DOHH2 (cell line): ENCODE data around the gene TMEM139.

Experiments used
- H3F3A ChIP-seq: fragments of 200-600 bp; sonication (generic), shearing (Covaris generic); 2 replicates; pipeline ENCODE4 v1.6.0; 2016; ENCODE audit warnings: antibody characterized with exemption, mild to moderate bottlenecking; ENCODE audit not compliant: control insufficient read depth, insufficient read depth
- H3K27ac ChIP-seq: fragments of 200-600 bp; sonication (generic); 2 replicates; pipeline ENCODE4 v1.5.1; 2014; ENCODE audit warnings: low read depth, mild to moderate bottlenecking, low read length, moderate library complexity
- H3K27me3 ChIP-seq: fragments of 200-600 bp; sonication (generic); 2 replicates; pipeline ENCODE4 v1.6.1; 2014; ENCODE audit warnings: mild to moderate bottlenecking, low read length, mixed read lengths; ENCODE audit not compliant: control insufficient read depth
- H3K36me3 ChIP-seq: fragments of 200-600 bp; sonication (generic); 2 replicates; pipeline ENCODE4 v1.6.1; 2014; ENCODE audit warnings: mild to moderate bottlenecking, low read length, moderate library complexity, mixed read lengths; ENCODE audit not compliant: control insufficient read depth
- H3K4me1 ChIP-seq: fragments of 200-600 bp; sonication (generic); 2 replicates; pipeline ENCODE4 v1.6.1; 2014; ENCODE audit warnings: mild to moderate bottlenecking, low read length, mixed read lengths; ENCODE audit not compliant: control insufficient read depth
- H3K4me2 ChIP-seq: fragments of 200-600 bp; sonication (generic); 2 replicates; pipeline ENCODE4 v1.6.0; 2014; ENCODE audit warnings: mild to moderate bottlenecking, low read length, moderate library complexity
- H3K4me3 ChIP-seq: fragments of 200-600 bp; sonication (generic); 2 replicates; pipeline ENCODE4 v1.5.1; 2014; ENCODE audit warnings: mild to moderate bottlenecking, low read length, mixed read lengths
- H3K79me2 ChIP-seq: fragments of 200-600 bp; sonication (generic); 2 replicates; pipeline ENCODE4 v1.6.1; 2014; ENCODE audit warnings: mild to moderate bottlenecking, low read length, mixed read lengths; ENCODE audit not compliant: control insufficient read depth
- H3K9me2 ChIP-seq: fragments of 200-600 bp; sonication (generic); replicated peaks from 2 replicates; pipeline ENCODE4 v1.6.1; 2014; ENCODE audit warnings: mild to moderate bottlenecking, low read length, mixed read lengths; ENCODE audit not compliant: control insufficient read depth
- H3K9me3 ChIP-seq: fragments of 200-600 bp; sonication (generic); 2 replicates; pipeline ENCODE4 v1.6.1; 2014; ENCODE audit warnings: antibody characterized with exemption, low read length, mixed read lengths; ENCODE audit not compliant: control insufficient read depth, insufficient read depth
- H4K20me1 ChIP-seq: fragments of 200-600 bp; sonication (generic); 2 replicates; pipeline ENCODE4 v1.6.0; 2014; ENCODE audit warnings: low read depth, mild to moderate bottlenecking, antibody characterized with exemption, low read length, moderate library complexity; ENCODE audit not compliant: control insufficient read depth, insufficient read depth
- CTCF ChIP-seq: fragments of 200-600 bp; sonication (generic); IDR thresholded peaks from one replicate; pipeline ENCODE4 v1.5.1; 2014; ENCODE audit warnings: antibody characterized with exemption, mild to moderate bottlenecking, low read depth, low read length; ENCODE audit not compliant: poor library complexity, severe bottlenecking
- EZH2phosphoT487 ChIP-seq: fragments of 200-600 bp; sonication (generic); IDR thresholded peaks from 2 replicates; pipeline ENCODE4 v1.6.1; 2017; ENCODE audit warnings: borderline replicate concordance, mild to moderate bottlenecking, antibody characterized with exemption, low read length, moderate library complexity, mixed read lengths

Gene TMEM139

GRCh38 chr7:143243614-143244013 lies 41.1 kb upstream of the TMEM139 start:
- TF ChIP-seq EZH2phosphoT487 (no peak), CTCF (no peak)
- Histone ChIP-seq H3K4me3 (no peak overlapping the region), H3K79me2 (no peaks in the 10 kb centered on the region), H3F3A (no peaks in the 10 kb centered on the region), H3K9me2 (no peaks in the 10 kb centered on the region), H3K4me2 (no peak overlapping the region), H3K9me3 (0 out of 2 replicates have a peak, but pooled peaks cover 4% of the 10 kb centered on the region), H3K27me3 (0 out of 2 replicates have a peak, but pooled peaks cover 3% of the 10 kb centered on the region), H3K36me3 (no peaks in the 10 kb centered on the region), H3K27ac (no peak overlapping the region), H3K4me1 (peaks cover 40% of the 10 kb centered on the region), H4K20me1 (no peaks in the 10 kb centered on the region)

- H3K79me2 ChIP-seq, result no peaks in the 10 kb centered on the region
- no peaks in the 10 kb centered on the region for H3F3A ChIP-seq
- H3K27ac ChIP-seq, result no peak overlapping the region
- 0 out of 2 replicates have a peak, but pooled peaks cover 3% of the 10 kb centered on the region for H3K27me3 ChIP-seq
- H4K20me1 ChIP-seq, result no peaks in the 10 kb centered on the region
- peaks cover 9% of the 10 kb centered on the region for H3K9me3 ChIP-seq
- no peak overlapping the region for H3K4me3 ChIP-seq
- H3K36me3 ChIP-seq, result no peaks in the 10 kb centered on the region
- H3K9me2 ChIP-seq, result no peaks in the 10 kb centered on the region
- no peak overlapping the region for H3K4me2 ChIP-seq
- peaks cover 47% of the 10 kb centered on the region for H3K4me1 ChIP-seq
- TF ChIP-seq CTCF (no peak), EZH2phosphoT487 (no peak)
Measured at GRCh38 chr7:143244321-143244720, 40.4 kb upstream of the TMEM139 start.

GRCh38 chr7:143245123-143245522 lies 39.6 kb upstream of the TMEM139 start:
- no peak for TF ChIP-seq EZH2phosphoT487
- no peak for TF ChIP-seq CTCF
- Histone ChIP-seq H3K36me3 (no peaks in the 10 kb centered on the region), H3K27ac (no peak overlapping the region), H3F3A (no peaks in the 10 kb centered on the region), H3K4me3 (no peak overlapping the region), H3K9me2 (no peaks in the 10 kb centered on the region), H3K79me2 (no peaks in the 10 kb centered on the region), H3K9me3 (peaks cover 9% of the 10 kb centered on the region), H3K4me2 (no peak overlapping the region), H4K20me1 (no peaks in the 10 kb centered on the region), H3K27me3 (0 out of 2 replicates have a peak, but pooled peaks cover 3% of the 10 kb centered on the region), H3K4me1 (peaks cover 52% of the 10 kb centered on the region)

GRCh38 chr7:143247372-143247771 lies 37.4 kb upstream of the TMEM139 start:
- Histone ChIP-seq H3K9me2 (no peaks in the 10 kb centered on the region), H4K20me1 (no peaks in the 10 kb centered on the region), H3K27me3 (no peaks in the 10 kb centered on the region), H3K4me1 (peaks cover 66% of the 10 kb centered on the region), H3K4me3 (no peak overlapping the region), H3K27ac (no peak overlapping the region), H3F3A (peaks cover 4% of the 10 kb centered on the region; the same call in 1 of the 2 replicates), H3K79me2 (no peaks in the 10 kb centered on the region), H3K9me3 (peaks cover 9% of the 10 kb centered on the region), H3K36me3 (no peaks in the 10 kb centered on the region), H3K4me2 (no peak overlapping the region)
- TF ChIP-seq CTCF, result no peak
- no peak for TF ChIP-seq EZH2phosphoT487
